ENCODE measurements around the gene TIMM22.
A peak's percentile ranks its signal among the peaks of the same experiment; 100 is the strongest.
"Not testable (repeated sequence)": the region's sequence is repeated elsewhere in the genome, so short reads cannot be mapped to it uniquely, and the experiment has no call there.

Gene TIMM22

GRCh38 chr17:1039511-1040215, 42.7 kb downstream of the TIMM22 start:
- FAIRE-seq (no peak), DNase-seq (ENCODE audit: insufficient read length, low spot score) (no peak)
- TF ChIP-seq CTCF (IDR thresholded peaks at IDR 0.05; ENCODE audit: insufficient read depth, missing control alignments) = no peak

DNA sequence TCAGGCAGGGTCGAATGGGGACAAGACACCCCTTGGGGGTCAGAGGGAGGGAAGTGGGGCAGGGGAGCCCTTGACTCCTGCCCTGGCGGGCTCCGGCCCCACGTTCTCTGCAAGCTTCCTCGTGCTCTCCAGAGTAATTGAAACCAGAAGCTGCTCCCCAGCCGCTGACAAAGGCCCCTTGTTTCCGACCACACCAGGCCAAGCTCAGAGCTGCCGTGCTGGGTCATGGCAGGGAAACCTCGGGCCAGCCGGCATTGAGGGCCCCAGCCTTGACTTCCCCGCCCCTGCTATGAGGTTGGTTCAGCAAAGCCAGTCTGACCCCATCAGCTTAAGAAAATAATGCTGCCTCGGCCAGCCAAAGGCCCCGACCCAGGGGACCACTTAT, 43.3 kb downstream of the TIMM22 start:
- no peak for FAIRE-seq
- DNase-seq (ENCODE audit: insufficient read length, low spot score) = no peak
- TF ChIP-seq CTCF (IDR thresholded peaks at IDR 0.05; ENCODE audit: insufficient read depth, missing control alignments) = no peak

DNA sequence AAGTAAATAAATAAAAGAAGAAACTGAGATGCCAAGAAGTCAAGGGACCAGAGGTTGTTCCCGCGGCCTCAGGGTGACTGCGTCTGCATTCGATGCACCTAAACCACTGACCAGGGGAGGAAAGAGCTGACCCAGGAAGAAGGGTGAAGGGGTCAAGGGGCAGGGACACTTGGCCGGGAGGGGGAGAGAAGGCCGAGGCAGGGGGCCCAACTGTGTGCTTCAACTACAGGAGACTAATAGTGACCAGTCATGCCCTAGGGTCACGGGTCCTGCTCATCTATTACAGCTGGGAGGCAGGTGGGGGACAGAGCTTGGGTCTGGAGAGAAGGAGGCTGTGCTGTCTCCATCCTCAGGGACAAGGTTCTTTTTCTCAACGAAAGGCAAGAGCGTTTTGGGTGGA, 44.8 kb downstream of the TIMM22 start:
- TF ChIP-seq CTCF (IDR thresholded peaks at IDR 0.05; ENCODE audit: insufficient read depth, missing control alignments) = no peak

DNA sequence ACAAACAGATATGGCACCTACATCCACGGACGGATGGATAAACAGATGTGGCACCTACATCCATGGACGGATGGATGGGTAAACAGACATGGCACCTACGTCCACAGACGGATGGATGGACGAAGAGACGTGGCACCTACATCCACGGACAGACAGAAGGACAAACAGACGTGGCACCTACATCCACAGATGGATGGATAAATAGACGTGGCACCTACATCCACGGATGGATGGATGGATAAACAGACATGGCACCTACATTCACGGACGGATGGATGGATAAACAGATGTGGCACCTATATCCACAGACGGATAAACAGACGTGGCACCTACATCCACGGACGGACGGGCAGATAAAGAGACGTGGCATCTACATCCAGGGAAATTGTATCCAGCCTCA, 45.6 kb downstream of the TIMM22 start:
- DNase-seq (ENCODE audit: insufficient read length, low spot score) = no peak
- FAIRE-seq = no peak
- TF ChIP-seq CTCF (IDR thresholded peaks at IDR 0.05; ENCODE audit: insufficient read depth, missing control alignments) = no peak

More for the DNA sequence above, 44.8 kb downstream of the TIMM22 start:
- no peak for FAIRE-seq
- no peak for DNase-seq (ENCODE audit: insufficient read length, low spot score)

DNA sequence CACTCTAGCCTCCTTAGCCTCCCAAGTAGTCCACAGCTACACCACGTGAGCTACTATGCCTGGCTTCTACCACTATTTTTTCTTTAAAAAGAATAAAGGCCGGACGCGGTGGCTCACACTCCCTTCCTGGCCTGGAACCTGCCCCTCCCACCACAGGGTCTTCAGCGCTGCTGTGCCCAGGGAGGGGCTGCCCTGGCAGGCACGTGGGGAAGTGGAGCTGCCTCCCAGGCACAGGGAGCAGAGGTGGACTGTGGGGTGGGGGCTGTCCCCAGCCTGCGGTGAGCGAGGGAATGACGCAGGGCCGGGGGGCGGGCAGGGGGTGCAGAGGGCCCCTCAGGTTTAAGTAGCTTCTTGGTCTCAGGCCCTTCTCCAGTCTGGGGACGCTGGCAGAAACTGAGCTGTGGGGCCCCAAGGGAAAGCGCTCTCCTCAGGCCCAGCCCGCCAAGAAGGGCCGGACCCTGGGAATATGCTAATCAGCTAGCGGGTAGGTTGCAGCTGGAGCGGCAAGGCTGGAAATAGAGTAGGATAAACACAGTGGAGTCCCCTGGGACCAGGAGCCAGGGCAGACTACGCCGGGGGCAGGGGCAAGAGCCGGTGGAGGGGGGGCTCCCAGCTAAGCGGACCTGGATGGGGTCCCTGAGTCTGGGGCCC, 46.8 kb downstream of the TIMM22 start:
- DNase-seq (ENCODE audit: insufficient read length, low spot score) (peak; percentile 81), FAIRE-seq (no peak)
- no peak for TF ChIP-seq CTCF (IDR thresholded peaks at IDR 0.05; ENCODE audit: insufficient read depth, missing control alignments)

GRCh38 chr17:1044387-1045009, 47.6 kb downstream of the TIMM22 start:
- DNase-seq (ENCODE audit: insufficient read length, low spot score); FAIRE-seq: not testable (repeated sequence)

GRCh38 chr17:1045456-1045855, 48.5 kb downstream of the TIMM22 start:
- FAIRE-seq (no peak), DNase-seq (ENCODE audit: insufficient read length, low spot score) (no peak)
- no peak for TF ChIP-seq CTCF (IDR thresholded peaks at IDR 0.05; ENCODE audit: insufficient read depth, missing control alignments)
